Body of pancreas (tissue), 4 donors: ENCODE data around the gene THBD.

Source experiments
- CTCF ChIP-seq, 7 experiments: fragments of 450-650 bp in 4 of 7; fragments of 200-600 bp in 3 of 7; sonication (generic) in 3 of 7; IDR thresholded peaks; one replicate each; pipeline ENCODE4 v1.5.1; 2016 to 2019; ENCODE audit warnings: antibody characterized with exemption in 7 of 7
- POLR2A ChIP-seq, 3 donors: fragments of 450-650 bp; IDR thresholded peaks; one replicate each; pipeline ENCODE4 v1.6.1; 2016; ENCODE audit warnings: antibody characterized with exemption in 3 of 3, mild to moderate bottlenecking in 2 of 3

GRCh38 chr20:23059846-23060245, 10.4 kb upstream of the THBD start:
- no peak for TF ChIP-seq CTCF (IDR thresholded peaks at IDR 0.05)
- TF ChIP-seq POLR2A (IDR thresholded peaks at IDR 0.05) = no peak
